ENCODE data around the gene ADGRB2.

The ADGRB2 gene

DNA sequence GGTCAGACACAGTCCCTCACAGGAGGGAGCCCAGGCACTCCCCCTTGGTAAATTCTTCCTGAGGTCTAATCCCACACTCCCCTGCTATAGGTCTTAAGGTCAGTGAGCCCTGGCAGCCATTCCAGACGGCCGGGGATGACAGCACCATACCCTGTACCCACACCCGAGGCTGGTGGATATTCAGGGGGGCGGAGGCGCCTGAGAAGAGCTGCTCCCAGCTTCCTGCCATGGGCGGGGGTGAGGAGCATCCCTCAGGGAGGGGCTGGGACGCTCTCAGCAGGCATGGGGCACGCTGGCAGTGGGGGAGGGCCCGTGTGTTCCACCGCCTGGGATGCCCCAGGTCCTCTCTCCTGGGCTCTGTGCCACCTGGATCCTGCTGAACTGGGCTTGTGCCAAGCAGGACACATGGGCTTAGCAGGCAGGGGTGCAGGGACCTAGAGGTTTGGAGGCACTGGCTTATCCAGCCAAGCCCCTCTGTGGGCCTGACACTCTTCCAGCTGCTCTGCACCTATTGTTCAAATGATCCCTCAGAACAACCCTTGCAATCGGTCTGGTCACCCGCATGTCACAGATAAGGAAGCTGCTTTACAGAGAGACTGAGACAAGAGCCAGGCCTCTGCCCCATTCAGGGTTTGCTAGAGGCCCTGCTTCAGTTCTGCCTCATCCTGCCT, 5.7 kb upstream of the ADGRB2 start:
- TF ChIP-seq, protein P1, sequence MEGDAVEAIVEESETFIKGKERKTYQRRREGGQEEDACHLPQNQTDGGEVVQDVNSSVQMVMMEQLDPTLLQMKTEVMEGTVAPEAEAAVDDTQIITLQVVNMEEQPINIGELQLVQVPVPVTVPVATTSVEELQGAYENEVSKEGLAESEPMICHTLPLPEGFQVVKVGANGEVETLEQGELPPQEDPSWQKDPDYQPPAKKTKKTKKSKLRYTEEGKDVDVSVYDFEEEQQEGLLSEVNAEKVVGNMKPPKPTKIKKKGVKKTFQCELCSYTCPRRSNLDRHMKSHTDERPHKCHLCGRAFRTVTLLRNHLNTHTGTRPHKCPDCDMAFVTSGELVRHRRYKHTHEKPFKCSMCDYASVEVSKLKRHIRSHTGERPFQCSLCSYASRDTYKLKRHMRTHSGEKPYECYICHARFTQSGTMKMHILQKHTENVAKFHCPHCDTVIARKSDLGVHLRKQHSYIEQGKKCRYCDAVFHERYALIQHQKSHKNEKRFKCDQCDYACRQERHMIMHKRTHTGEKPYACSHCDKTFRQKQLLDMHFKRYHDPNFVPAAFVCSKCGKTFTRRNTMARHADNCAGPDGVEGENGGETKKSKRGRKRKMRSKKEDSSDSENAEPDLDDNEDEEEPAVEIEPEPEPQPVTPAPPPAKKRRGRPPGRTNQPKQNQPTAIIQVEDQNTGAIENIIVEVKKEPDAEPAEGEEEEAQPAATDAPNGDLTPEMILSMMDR (IDR thresholded peaks at IDR 0.05): no peak

DNA sequence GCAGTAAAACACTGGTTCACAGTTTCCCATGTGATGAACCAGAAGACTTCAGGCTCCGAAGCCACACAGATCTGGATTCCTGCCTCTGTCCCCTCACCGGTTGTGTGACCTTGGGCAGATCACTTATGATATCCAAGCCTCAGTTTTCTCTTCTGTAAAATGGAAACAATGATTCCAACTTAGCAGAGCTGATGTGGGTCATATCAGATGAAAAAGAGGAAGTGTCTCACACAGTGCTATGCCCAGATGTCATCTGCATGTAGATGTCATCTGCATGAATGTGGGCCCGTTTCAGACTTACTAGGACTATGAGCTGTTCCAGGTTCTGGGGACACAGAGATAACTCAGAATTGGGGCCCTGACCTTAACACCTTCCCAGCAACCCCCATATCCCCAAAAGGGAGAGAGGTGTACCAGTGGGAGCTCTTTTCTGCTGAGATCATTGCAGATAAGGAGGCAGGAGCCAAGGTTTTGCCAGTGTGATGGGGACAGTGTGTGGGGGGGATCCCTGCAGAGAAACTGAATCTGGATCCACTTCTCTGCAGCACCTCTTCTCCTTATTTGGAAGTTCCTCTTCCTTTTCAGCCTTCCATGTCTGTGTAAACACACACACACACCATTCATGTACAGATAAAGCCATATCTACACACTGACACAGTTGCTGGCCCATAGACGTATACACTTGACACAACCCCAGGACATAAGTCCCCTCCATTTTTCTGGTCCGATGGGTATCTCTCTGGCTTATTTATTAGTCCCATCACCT, 5.0 kb upstream of the ADGRB2 start:
- TF ChIP-seq, protein P1 (IDR thresholded peaks at IDR 0.05): no peak

DNA sequence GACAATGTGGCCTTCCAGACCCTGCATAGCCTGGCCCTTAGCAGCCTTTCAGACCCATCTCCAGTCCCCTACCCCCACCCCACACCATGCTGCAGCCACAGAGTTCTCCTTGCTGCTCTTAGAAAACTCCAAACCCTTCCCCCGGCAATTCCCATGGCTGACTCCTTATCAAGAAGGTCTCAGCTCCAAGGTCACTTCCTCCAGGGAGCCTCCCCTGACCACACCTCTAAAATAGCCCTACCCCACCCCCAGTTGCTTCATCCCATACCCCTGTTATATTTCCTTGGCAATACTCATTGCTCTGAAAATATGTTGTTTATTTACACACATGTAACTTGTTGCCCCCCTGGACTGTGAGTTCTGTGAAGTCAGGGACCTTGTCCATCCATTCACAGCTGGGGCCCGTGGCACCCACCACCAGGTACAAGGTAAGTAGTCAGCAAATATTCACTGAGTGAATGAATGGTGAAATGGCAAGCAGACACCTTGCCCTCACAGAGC, 4.3 kb upstream of the ADGRB2 start:
- TF ChIP-seq, protein P1 (IDR thresholded peaks at IDR 0.05): no peak

DNA sequence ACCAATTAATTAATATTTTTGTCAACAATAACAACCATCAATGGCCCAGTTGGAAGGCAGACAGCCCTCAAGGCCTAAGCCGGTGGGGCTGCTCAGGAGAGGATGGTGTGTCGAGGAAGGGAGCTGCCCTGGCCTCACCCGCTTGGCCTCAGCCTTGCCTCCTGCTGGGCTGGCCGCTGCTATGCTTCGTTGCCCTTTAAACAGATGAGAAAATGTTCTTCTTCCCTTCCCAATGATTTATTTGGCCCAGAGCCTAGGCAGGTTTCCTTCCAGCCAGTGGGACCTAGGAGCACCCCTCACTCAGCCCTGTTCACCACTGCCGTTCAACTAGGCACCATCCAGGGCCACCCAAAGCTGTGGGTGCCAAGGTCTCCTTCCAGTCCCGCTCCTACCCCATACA, 3.1 kb upstream of the ADGRB2 start:
- TF ChIP-seq, protein P1 (IDR thresholded peaks at IDR 0.05): no peak

DNA sequence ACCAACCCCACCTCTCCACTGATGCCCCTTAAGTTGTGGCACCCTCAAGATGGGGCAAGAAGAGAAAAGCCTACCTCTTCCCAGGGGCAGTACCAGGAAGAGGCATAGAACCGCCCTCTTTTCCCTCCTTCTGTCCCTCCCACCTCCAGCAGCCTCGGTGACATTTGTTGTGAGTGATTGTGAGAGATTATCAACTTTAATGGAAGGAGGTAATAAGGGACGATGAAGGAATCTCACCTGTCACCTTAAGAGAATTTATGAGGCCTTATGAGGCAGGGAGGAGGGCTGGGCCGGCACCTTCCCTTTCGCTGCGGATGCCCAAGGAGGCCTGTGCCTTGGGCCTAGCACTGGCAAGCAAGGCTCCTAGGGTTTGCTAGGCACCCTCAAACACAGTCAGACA, 1.4 kb upstream of the ADGRB2 start:
- TF ChIP-seq, protein P1 (IDR thresholded peaks at IDR 0.05): no peak

DNA sequence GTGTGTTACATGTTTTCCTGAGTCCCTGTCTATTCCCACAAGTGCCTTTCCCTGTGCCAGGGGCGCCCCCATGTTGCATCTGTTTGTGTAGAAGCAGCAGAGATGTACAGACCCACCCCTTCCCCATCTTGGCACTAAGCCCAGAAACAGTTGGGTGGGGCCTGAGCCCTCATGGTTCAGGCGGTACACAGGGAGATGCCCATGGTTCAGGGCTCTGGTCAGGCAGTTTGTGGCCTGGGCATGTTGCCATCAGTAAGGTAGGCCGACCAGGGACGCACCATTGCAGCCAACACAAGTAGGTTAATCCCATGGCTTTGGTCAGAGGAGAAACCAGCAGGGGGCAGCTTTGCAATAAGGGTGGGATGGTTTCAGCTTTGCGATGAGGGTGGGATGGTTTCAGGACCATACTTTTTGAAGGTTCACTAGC, 914 bp upstream of the ADGRB2 start:
- TF ChIP-seq, protein P1 (IDR thresholded peaks at IDR 0.05): peak; percentile 44; the same call in 1 of the 2 replicates

DNA sequence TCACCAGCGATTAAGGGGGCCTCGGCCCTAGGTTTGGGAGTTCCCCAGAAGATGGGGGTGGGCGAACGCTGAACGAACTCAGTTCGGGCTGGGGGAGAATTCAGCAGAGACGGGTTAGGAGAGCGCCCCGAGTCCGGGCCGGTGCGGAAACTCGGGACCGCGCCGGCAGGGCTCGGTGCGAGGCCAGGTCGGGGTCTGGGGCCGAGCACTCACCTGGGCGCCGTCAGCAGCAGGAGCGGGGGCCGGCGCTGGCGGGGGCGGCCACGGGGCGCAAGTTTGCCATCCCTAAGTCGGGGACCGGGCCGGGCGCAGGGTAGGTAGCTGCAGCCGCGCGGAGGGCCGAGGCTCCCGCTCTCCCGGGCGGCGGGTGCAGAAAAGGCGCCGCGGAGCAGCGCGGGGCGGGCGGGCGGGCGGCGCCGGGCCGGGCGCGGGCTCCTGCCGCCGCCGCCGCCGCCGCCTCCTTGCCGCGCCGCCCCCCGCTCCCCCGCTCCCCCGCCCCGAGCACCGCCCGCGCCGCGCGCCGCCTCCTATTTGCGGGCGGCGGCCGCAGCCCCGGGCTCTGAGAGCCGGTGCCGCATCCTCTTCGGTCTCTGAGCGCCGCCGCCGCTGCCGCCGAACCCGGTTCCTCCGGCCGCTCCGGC, 349 bp downstream of the ADGRB2 start:
- TF ChIP-seq, protein P1 (IDR thresholded peaks at IDR 0.05): no peak
